Duodenal mucosa (tissue), 2 donors: Measurements from ENCODE around the gene FCN2.

ENCODE experiments used
- H3K27ac ChIP-seq: one replicate; pipeline ENCODE4 v1.7.0; 2013; ENCODE audit warnings: low read depth, low read length
- H3K27me3 ChIP-seq, 2 donors: one replicate each; pipeline ENCODE4 v1.7.0; 2013; ENCODE audit warnings: low read length in 2 of 2, control low read depth in 1 of 2; ENCODE audit not compliant: insufficient read depth in 2 of 2, control insufficient read depth in 1 of 2
- H3K36me3 ChIP-seq, 2 donors: one replicate each; pipeline ENCODE4 v1.7.0; 2013; ENCODE audit warnings: low read length in 2 of 2, control low read depth in 1 of 2; ENCODE audit not compliant: insufficient read depth in 2 of 2, control insufficient read depth in 1 of 2
- H3K4me1 ChIP-seq, 2 donors: one replicate each; pipeline ENCODE4 v1.7.0; 2013; ENCODE audit warnings: low read length in 2 of 2, control low read depth in 1 of 2; ENCODE audit not compliant: insufficient read depth in 2 of 2, control insufficient read depth in 1 of 2
- H3K4me3 ChIP-seq, 2 donors: one replicate each; pipeline ENCODE4 v1.7.0; 2013; ENCODE audit warnings: low read length in 2 of 2, low read depth in 1 of 2
- H3K9ac ChIP-seq, 2 donors: one replicate each; pipeline ENCODE4 v1.7.0; 2013; ENCODE audit warnings: low read length in 2 of 2, low read depth in 1 of 2
- H3K9me3 ChIP-seq, 2 donors: one replicate each; pipeline ENCODE4 v1.7.0; 2013; ENCODE audit warnings: low read length in 2 of 2, control low read depth in 1 of 2; ENCODE audit not compliant: control insufficient read depth in 1 of 2

The FCN2 gene

DNA sequence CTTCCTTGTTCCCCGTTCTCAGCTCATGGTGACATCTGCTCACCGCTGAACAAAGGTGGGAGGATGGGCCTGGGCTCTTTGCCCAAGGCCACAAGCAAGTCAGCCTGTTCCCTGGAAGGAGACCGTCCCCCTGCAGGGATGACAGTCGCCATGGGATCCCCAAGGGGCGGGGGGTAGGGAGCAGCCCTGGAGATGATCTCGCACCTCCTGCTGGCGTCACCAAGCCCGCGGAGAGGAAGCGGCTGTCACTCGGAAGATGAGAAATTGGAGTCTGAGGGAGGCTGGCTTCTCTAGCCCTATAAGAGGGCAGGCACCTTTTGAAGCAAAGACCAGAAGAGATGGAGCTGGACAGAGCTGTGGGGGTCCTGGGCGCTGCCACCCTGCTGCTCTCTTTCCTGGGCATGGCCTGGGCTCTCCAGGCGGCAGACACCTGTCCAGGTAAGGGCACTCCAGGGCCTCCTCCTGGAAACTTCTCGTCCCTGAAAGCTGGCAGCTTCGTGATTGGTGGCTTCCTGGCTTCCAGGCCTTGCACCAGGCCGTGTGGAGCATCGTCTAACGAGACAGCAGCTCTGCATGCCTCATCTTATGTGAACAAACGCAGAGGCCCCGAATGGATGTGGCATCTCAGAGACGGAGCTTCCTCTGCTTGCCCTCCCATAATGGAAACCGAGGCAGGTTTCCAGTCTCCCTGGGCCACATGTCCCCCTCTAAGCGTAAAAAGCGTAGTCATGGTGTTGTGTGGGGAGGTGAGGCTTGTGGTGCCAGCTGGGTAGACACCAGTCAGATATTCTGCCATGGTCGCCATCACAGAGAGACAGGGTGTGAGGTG lies at the start of gene FCN2:
Gene FCN2, plus strand, starts transcription at position 327 of the 829 bp plus-strand sequence. Its CDS starts 12 bp downstream, at position 339.
- no peak within 1 kb of the TSS for H3K4me3 ChIP-seq
- no peaks in the 10 kb centered on the region for H3K4me1 ChIP-seq
- no peak within 1 kb of the TSS for H3K27ac ChIP-seq

DNA sequence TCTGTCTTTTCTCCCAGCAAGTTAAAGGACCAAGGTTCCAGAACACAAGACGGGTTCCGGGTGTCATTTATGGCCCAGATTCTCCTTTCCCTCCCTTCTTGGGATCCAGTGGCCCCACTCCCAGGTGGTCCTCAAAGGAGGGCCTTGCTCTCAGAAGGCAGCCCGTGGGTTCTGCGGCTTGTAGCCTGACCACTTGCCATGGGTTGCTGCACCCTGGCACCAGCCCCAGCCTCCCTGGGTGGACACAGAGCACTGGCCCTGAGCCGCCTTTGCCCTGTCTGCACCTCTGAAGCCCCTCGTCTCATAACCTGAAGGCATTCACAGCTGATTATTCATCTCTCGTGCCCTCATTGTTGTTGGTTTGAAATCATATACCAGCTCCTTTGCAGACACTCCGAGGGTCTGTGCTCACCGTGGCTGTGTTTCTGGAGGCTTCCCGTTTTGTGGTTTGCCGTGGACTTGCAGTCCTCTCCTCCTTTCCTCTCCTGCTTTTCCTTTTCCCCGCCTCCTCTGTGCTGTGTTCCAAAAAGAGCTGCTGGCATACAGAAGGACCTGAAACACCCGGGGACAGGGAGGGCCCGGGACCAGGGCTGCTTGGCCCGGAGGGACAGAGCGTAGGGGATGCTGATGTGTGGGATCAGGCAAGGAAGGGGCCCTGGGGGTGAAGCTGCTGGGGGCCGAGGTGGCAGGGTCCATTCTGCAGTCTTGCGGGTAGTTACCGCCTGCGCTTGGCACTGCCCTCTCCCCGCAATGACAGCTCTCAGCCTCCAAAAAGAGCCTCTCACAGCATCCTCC lies 49.5 kb upstream of the FCN2 start:
- H3K4me3 ChIP-seq = no peak overlapping the region
- no peaks in the 10 kb centered on the region for H3K4me1 ChIP-seq
- H3K9me3 ChIP-seq = no peaks in the 10 kb centered on the region
- H3K36me3 ChIP-seq = peaks cover 4 to 14% of the 10 kb centered on the region in 2 donors
- H3K27me3 ChIP-seq = no peaks in the 10 kb centered on the region
- no peak overlapping the region for H3K9ac ChIP-seq
- H3K27ac ChIP-seq = no peak overlapping the region

More for the DNA sequence above, at the start of gene FCN2:
- no peak within 1 kb of the TSS for H3K9ac ChIP-seq
- peaks cover 0 to 4% of the 10 kb centered on the region in 2 donors for H3K27me3 ChIP-seq
- no peaks in the 10 kb centered on the region for H3K36me3 ChIP-seq
- no peaks in the 10 kb centered on the region for H3K9me3 ChIP-seq

DNA sequence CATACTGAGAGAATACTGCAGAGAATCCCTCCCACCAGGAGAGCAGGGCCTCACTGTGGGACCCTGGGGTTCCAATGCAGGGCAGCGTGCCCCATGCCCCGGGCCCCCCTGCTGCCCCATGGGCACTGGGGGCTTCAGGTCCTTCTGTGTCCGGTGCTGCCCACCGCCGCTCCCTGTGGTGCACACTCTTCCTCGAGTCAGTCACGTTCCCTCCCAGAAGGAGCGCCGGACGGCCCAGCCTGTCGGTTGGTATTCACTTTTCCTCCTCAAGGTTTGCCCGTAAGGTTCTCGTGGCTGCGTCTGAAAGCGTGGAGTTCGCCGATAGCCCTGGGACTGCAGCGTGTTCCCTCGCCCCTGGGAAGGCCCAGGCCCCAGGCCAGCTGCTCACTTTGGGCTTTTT lies 48.1 kb upstream of the FCN2 start:
- Histone ChIP-seq H3K36me3 (peaks cover 4 to 14% of the 10 kb centered on the region in 2 donors), H3K4me3 (no peak overlapping the region), H3K4me1 (no peaks in the 10 kb centered on the region), H3K27ac (no peak overlapping the region), H3K9ac (no peak overlapping the region), H3K9me3 (no peaks in the 10 kb centered on the region), H3K27me3 (no peaks in the 10 kb centered on the region)

DNA sequence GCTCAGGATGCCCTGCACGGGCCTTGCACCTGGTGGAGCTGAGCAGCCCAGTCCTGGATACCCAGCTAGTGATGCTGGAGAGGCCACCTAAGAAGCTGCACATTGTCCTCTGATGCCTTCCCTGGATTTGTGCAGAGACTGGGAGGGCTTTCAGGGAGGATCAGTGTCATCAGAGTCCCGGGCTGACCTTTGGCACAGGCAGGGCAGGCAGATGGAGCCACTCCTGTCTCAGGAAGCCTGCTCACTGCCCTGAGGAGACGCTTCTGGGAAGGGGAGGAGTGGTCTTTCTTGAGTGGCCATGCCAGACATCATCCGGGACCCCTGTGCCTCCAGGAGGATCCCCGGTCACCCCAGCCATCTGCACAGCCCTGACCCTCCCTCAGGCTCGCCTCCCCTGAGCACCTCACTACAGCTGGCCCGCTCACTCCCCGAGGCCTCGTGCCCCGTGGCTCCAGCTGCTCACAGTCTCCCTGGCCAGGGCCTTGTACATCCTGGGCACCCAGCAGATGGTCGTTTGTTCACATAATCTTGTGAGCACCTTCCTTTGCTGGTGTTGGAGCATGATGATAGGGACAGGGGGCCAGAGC lies 47.2 kb upstream of the FCN2 start:
- Histone ChIP-seq H3K27me3 (no peaks in the 10 kb centered on the region), H3K36me3 (peaks cover 4 to 15% of the 10 kb centered on the region in 2 donors), H3K4me1 (no peaks in the 10 kb centered on the region), H3K9ac (no peak overlapping the region), H3K4me3 (no peak overlapping the region), H3K27ac (no peak overlapping the region), H3K9me3 (no peaks in the 10 kb centered on the region)

DNA sequence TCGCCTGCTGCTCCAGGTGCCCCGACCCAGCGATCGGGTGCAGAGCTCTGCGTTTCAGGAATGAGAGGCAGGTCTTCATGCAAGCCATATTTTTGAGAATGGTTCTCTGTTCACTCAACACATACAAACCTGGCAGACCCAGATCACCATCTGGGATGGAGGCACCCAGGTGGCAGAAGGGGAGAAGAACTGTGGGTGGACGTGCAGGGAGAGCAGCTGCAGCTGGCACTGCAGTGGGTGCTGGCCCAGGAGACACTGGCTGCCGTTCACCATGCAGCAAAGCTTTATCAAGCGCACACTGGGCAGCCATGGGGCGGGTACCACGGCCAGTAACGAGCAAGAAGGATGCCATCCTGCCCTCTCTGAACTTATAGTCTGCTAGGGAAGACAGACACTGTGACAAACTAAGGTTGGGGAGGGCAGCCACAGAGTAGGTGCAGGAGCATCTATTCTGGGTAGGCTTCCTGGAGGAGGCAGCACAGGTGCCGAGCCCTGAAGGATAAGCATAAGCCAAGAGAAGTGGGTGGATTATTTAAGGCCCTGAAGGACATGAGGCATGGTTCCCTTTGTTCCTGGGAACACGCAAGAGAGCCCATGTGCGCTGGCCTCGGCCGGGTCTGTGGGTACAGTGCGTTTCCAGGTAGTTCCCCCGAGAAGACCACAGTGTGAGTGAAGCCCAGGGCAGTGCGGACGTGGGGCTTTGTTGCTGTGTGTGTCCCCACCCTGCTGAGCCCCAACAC lies 46.2 kb upstream of the FCN2 start:
- H3K4me1 ChIP-seq = no peaks in the 10 kb centered on the region
- H3K9me3 ChIP-seq = no peaks in the 10 kb centered on the region
- H3K36me3 ChIP-seq = peaks cover 0 to 11% of the 10 kb centered on the region in 2 donors
- H3K9ac ChIP-seq = no peak overlapping the region
- no peak overlapping the region for H3K4me3 ChIP-seq
- no peaks in the 10 kb centered on the region for H3K27me3 ChIP-seq
- H3K27ac ChIP-seq = no peak overlapping the region

DNA sequence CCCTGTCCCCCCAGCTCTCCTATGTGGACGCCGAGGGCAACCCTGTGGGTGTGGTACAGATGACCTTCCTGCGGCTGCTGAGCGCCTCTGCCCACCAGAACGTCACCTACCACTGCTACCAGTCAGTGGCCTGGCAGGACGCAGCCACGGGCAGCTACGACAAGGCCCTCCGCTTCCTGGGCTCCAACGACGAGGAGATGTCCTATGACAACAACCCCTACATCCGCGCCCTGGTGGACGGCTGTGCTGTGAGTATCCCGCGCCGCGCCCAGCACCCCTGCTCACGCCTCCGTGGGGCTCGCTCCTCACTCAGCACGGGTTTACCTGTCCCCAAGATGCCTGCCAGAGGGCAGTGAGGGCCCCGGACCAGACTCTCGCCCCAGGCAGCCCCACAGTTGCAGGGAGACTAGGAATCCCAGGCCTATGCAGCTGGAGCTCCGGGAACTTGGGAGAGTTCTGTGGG lies 45.6 kb upstream of the FCN2 start:
- H3K27me3 ChIP-seq = no peaks in the 10 kb centered on the region
- peaks cover 0 to 11% of the 10 kb centered on the region in 2 donors for H3K36me3 ChIP-seq
- H3K9ac ChIP-seq = no peak overlapping the region
- H3K4me1 ChIP-seq = no peaks in the 10 kb centered on the region
- no peak overlapping the region for H3K27ac ChIP-seq
- no peak overlapping the region for H3K4me3 ChIP-seq
- no peaks in the 10 kb centered on the region for H3K9me3 ChIP-seq

DNA sequence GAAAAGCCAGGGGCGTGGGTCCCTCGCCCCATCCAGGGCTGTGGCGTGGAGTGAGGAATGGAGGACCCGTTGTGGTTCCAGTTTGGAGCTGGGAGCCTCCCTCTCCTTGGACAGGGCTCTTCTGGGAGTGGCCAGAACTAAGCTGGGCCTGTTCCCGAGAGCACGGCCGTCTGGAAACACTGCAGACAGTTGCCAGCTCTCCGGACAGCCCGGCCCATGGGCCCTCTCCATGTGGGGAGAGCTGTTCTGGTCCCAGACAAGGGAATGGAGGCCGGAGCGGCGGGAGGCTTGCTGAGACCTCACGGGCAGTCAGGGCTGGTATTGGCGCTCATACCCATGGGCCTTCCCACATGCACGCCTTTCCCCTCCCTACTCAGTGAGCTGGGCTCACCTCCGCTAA lies 45.2 kb upstream of the FCN2 start:
- H3K9ac ChIP-seq = no peak overlapping the region
- no peaks in the 10 kb centered on the region for H3K4me1 ChIP-seq
- no peaks in the 10 kb centered on the region for H3K27me3 ChIP-seq
- H3K27ac ChIP-seq = no peak overlapping the region
- no peaks in the 10 kb centered on the region for H3K9me3 ChIP-seq
- H3K36me3 ChIP-seq = peaks cover 0 to 11% of the 10 kb centered on the region in 2 donors
- H3K4me3 ChIP-seq = no peak overlapping the region

DNA sequence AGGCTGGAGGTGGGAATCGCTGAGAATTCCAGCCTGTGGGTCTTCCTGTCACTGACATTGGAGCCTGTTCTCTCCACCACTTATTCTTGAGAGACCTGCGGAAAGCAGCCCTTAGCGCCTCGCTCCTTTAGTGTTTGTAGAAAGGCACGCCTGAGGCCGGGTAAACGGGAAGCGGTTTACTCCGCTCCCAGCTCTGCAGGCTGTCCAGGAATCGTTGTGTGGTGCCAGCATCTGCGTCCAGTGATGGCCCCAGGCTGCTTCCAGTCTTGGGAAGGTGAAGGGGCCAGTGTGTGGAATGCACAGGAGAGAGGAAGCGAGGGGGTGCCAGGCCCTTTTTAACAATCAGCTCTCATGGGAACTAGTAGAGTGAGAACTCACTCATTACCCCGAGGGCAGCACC lies 44.6 kb upstream of the FCN2 start:
- no peak overlapping the region for H3K4me3 ChIP-seq
- H3K9ac ChIP-seq = no peak overlapping the region
- no peaks in the 10 kb centered on the region for H3K27me3 ChIP-seq
- H3K9me3 ChIP-seq = no peaks in the 10 kb centered on the region
- H3K27ac ChIP-seq = no peak overlapping the region
- no peaks in the 10 kb centered on the region for H3K4me1 ChIP-seq
- peaks cover 0 to 9% of the 10 kb centered on the region in 2 donors for H3K36me3 ChIP-seq

DNA sequence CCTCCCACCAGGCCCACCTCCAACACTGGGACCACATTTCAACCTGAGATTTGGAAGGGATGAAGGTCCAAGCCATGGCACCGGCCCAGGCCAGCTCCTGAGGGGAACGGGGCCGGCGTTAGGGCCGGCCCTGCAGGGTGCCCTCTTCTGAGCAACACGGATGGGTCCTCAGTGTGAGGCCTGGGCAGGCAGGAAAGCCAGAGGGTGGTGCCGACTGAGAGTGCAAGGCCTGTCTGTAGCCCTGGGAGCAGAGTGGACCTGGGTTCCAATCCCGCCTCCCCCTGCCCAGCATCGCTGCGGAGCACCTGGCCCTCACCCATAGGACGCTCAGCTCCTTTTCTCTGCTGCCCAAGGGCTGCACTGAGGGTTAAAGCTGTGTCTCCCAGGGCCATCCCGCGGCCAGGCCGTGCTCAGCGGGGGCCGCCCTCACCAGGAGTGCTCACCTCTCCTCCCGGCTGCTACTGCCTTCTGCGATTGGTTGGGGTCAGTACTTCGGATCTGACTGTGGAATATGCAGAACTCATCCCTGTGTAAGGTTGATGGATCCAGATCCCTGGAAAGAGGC lies 44.1 kb upstream of the FCN2 start:
- Histone ChIP-seq H3K36me3 (peaks cover 0 to 7% of the 10 kb centered on the region in 2 donors), H3K9ac (no peak overlapping the region), H3K27ac (no peak overlapping the region), H3K27me3 (no peaks in the 10 kb centered on the region), H3K4me3 (no peak overlapping the region), H3K9me3 (no peaks in the 10 kb centered on the region), H3K4me1 (no peaks in the 10 kb centered on the region)
